AG04449 (cell line): ENCODE results near the gene VIPR1.
A peak's percentile ranks its signal among the peaks of the same experiment; 100 is the strongest.

Source experiments
- CTCF ChIA-PET: fragments of 350-600 bp; formaldehyde crosslinking; extraction: SDS; loops from one replicate; lab custom pipeline; 2021; ENCODE audit warnings: antibody characterized with exemption; lab: Yijun Ruan, JAX
- POLR2A ChIA-PET: fragments of 400-600, 350-600 bp; formaldehyde crosslinking; extraction: SDS; loops from one replicate; lab custom pipeline; 2020; ENCODE audit warnings: antibody characterized with exemption, inconsistent platforms; lab: Yijun Ruan, JAX
- DNase-seq: peaks from one replicate; pipeline ENCODE4 v3.0.0-alpha.2; 2010; ENCODE audit warnings: low read depth, low spot score
- H3K4me3 ChIP-seq: 2 replicates; pipeline ENCODE4 v1.5.1; 2011; ENCODE audit warnings: low read depth, mild to moderate bottlenecking, control low read depth, low read length
- CTCF ChIP-seq: IDR thresholded peaks from one replicate; pipeline ENCODE4 v1.5.1; 2011; ENCODE audit warnings: mild to moderate bottlenecking, moderate library complexity, low read length, control low read depth, inconsistent platforms; ENCODE audit not compliant: insufficient read depth; ENCODE audit errors: missing control alignments

VIPR1 gene

GRCh38 chr3:42539871-42540714 is 37.6 kb downstream of the VIPR1 start:
- DNase-seq = no peak
- ChIA-PET POLR2A (no interaction called here), CTCF (interaction anchor here (0.8 to 7.7 kb wide), 6 partner anchors 6 to 312 kb away, joined by 3 to 85 read pairs (median 14); no protein-coding TSS in a partner anchor)
- H3K4me3 ChIP-seq = no peak overlapping the region
- TF ChIP-seq CTCF = peak; percentile 66

GRCh38 chr3:42541079-42541478 is 38.6 kb downstream of the VIPR1 start:
- ChIA-PET POLR2A (no interaction called here), CTCF (interaction anchor here (0.8 to 3.7 kb wide), 5 partner anchors 11 to 313 kb away, joined by 3 to 26 read pairs (median 3); no protein-coding TSS in a partner anchor)
- no peak for DNase-seq
- TF ChIP-seq CTCF = no peak
- no peak overlapping the region for H3K4me3 ChIP-seq

GRCh38 chr3:42544492-42545283 is 42.2 kb downstream of the VIPR1 start:
- peak; percentile 2 for TF ChIP-seq CTCF
- POLR2A ChIA-PET = no interaction called here
- CTCF ChIA-PET = interaction anchor here (1.0 to 8.7 kb wide), 5 partner anchors 8 to 315 kb away, joined by 3 to 107 read pairs (median 52); no protein-coding TSS in a partner anchor
- no peak for DNase-seq
- H3K4me3 ChIP-seq = no peak overlapping the region

- ChIA-PET POLR2A (no interaction called here), CTCF (interaction anchor here (0.6 to 8.7 kb wide), 8 partner anchors 9 to 316 kb away, joined by 3 to 107 read pairs (median 17); no protein-coding TSS in a partner anchor)
- H3K4me3 ChIP-seq = no peak overlapping the region
- DNase-seq = no peak
- no peak for TF ChIP-seq CTCF
Observed at GRCh38 chr3:42545284-42545900, 42.9 kb downstream of the VIPR1 start.

- TF ChIP-seq CTCF = no peak
- DNase-seq = no peak
- ChIA-PET POLR2A (no interaction called here), CTCF (interaction anchor here (0.7 to 8.7 kb wide), 25 partner anchors 9 to 651 kb away, joined by 3 to 107 read pairs (median 5); partner anchors contain the start of gene SEC22C)
- no peak overlapping the region for H3K4me3 ChIP-seq
Observed at GRCh38 chr3:42546691-42547213, 44.3 kb downstream of the VIPR1 start.
